GM13976 (cell line): ENCODE data around the gene DNAJC5.

Source experiments
- DNase-seq: peaks from one replicate; pipeline ENCODE4 v3.0.0; 2012; ENCODE audit warnings: low spot score
- CTCF ChIP-seq: IDR thresholded peaks from 2 replicates; pipeline ENCODE4 v1.5.1; 2012; ENCODE audit warnings: borderline replicate concordance, mild to moderate bottlenecking; ENCODE audit not compliant: insufficient read depth; ENCODE audit errors: extremely low read depth, missing control alignments, control extremely low read depth
- in situ Hi-C: fragments of 300-500 bp; cut with MboI; formaldehyde crosslinking; loops from one replicate; pipeline ENCODE4 v1.12.0; 2022; ENCODE audit warnings: low sequenced_read_pairs, mixed read lengths, inconsistent platforms; ENCODE audit not compliant: unreplicated experiment

Gene DNAJC5

GRCh38 chr20:63857764-63858392, 37.0 kb upstream of the DNAJC5 start:
- no peak for DNase-seq
- TF ChIP-seq CTCF = no peak
- in situ Hi-C loops = loop anchor here (10.0 to 25.0 kb wide), 2 partner anchors 153 to 321 kb away; partner anchors contain the start of genes ARFRP1, PTK6, SRMS and ZGPAT

DNA sequence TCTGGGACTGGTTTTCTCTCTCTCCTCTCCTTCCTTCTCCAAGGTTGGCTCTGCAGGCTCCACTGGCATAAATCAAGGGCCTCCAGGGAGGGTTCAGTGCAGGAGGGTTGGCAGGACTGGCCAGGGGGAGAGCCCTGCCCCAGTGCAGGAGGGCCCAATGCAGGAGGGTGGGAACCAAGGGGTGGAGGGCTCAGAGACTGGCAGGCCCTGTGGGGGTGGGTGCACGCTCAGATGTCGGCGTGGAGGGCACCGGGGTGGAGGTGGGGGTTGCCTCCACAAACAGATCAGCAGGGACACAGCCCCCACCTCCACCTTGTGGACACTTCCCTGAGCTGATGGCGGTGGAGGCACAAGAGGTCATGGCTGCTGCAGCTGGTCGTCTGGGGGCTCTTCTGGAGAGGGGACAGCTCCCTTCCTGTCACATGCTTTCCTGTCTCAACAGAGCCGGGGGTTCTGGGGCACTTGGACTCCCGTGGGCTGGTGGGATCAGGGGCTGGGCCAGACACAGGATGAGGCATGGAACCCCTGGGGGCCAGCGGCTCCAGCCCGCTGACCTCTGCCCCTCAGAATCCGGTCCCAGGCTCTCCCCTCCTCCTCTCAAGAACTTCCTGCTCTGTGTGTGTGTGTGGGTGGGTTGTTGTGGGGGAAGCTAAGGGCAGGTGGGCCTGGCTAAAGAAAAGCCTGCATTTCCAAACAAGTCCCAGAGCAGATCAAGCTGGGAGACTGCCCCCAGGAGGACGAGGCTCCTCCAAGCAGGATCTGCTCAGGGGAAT, 36.3 kb upstream of the DNAJC5 start:
- TF ChIP-seq CTCF = no peak
- peak; percentile 64 for DNase-seq
- in situ Hi-C loops = loop anchor here (10.0 to 25.0 kb wide), 2 partner anchors 154 to 321 kb away; partner anchors contain the start of genes ARFRP1, PTK6, SRMS and ZGPAT

- in situ Hi-C loops = loop anchor here (10.0 to 25.0 kb wide), 2 partner anchors 154 to 322 kb away; partner anchors contain the start of genes ARFRP1, PTK6, SRMS and ZGPAT
- no peak for TF ChIP-seq CTCF
- no peak for DNase-seq
Observed at GRCh38 chr20:63859166-63859699, 35.7 kb upstream of the DNAJC5 start.

DNA sequence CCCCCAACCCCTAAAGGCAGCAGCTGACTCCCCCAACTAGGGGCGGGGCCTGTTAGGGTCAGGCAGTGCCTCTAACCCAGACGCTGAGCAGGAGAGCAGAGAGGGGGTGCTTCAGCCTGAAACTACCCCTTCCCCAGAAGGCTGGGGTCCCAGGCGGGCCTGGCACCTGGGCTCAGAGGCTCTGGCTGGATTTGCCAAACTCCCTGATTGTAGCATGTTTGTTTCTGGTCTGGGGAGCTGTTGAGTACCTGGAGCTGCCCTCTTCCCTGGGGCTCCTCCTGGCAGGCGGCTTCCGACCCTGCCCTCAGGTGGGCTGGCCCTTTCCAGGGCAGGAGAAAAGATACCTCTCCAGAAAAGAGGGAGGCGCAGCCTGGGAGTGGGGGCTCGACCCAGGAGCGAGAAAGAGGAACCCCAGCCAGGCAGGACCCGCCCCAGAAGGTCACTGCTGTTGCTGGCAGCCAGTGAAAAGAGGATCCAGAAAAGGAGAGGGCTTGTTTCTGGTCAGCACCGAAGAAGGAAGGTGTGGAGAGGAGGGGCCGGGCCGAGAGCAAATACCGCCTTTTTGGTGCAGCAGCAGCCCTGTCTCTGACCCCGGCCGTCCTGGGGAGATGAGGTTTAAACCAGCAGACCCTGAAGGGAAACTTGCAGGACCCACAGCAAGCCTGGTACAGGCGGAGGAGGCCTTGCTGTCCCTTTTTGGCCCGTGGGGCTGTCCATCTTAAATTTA, 34.4 kb upstream of the DNAJC5 start:
- no peak for TF ChIP-seq CTCF
- no peak for DNase-seq
- in situ Hi-C loops = loop anchor here (25.0 kb wide), 1 partner anchor 323 kb away; the partner anchor contains the start of genes PTK6 and SRMS

DNA sequence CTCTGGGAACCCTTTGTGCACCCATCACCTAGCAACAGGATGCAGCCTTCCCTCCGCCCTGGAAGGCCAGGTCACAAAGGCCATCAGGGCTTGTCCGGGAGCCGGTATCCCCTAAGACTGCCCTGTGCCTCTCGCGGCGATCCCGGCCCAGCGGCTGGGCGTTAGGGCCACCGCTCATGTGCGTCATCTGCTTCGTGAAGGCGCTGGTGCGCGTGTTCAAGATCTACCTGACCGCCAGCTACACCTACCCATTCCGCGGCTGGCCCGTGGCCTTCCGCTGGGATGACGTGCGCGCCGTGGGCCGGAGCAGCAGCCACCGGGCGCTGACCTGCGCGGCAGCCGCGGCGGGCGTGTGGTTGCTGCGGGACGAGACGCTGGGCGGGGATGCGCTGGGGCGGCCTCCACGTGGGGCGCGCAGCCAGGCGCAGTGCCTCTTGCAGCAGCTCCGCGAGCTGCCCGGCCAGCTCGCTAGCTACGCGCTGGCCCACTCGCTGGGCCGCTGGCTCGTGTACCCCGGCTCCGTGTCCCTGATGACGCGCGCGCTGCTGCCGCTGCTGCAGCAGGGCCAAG, 33.5 kb upstream of the DNAJC5 start, which contains the start of gene ABHD16B:
Gene ABHD16B, plus strand, starts transcription at position 134 of the 570 bp plus-strand sequence. Its CDS starts 43 bp downstream, at position 177.
- in situ Hi-C loops = loop anchor here (25.0 kb wide), 1 partner anchor 324 kb away; the partner anchor contains the start of genes PTK6 and SRMS
- no peak for TF ChIP-seq CTCF

More for the DNA sequence above, 33.5 kb upstream of the DNAJC5 start, which contains the start of gene ABHD16B:
- DNase-seq = no peak
